ENCODE data around the gene SEMA3C.

Gene SEMA3C

DNA sequence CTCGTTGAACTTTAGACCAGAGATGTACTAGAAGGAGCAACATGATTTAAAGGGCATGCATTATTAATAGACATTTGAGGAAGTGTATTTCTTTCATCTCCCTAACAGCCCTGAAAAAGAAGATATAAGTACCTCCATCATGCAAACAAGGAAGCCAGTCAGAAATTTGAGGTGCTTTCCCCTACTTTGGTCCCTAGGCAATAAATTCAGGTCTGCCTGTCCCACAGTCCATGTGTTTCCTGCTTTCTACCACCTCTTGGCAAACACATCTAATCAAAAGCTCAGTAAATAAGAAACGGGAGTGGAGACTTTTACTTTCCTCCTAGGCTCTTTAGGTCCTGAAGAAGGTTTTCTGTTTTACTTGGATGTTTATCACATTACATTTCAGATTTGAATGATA, 5.2 kb upstream of the SEMA3C start:
- DNase-seq, result no peak

- no peak for DNase-seq
These were observed 4.4 kb upstream of the SEMA3C start for GRCh38 chr7:80923211-80923612.

DNA sequence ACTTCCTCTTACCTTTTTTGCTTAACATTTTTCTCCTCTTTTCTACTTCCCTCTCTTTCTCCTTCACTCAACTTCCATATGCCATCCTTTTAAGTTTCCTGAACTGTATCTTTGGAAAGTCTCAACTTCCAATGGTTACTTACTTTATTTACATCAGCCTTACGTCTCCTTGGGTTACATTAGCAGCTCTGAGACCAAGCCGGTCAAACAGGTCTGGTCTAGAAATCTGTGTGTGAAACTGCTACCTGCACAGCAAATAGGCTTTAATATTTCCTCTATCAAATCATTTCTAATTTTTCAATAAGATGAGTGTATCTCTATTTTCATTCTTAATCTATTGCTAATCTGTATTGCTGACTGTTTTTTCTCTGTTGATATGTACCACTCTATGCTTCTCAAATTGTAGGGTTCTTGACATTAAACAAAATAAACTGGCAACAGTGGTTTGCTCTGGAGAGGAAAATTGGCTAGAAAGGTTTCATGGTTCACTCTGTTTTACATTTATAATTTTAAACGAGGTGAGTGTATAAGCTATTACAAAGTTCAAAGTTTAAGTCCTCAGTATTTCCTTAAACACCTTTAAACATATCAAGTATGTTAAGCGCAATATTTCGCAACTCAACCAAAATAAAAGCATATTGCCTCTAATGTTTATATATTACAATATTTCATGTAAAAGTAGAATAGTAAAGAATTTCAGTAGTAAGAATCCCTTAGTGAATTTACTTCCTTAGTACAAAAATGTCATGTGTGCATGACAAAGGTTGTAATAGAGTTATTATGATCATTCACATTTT, 3.6 kb upstream of the SEMA3C start:
- DNase-seq, result no peak

- DNase-seq, result no peak
These were observed 2.3 kb upstream of the SEMA3C start for GRCh38 chr7:80921130-80921529.

DNA sequence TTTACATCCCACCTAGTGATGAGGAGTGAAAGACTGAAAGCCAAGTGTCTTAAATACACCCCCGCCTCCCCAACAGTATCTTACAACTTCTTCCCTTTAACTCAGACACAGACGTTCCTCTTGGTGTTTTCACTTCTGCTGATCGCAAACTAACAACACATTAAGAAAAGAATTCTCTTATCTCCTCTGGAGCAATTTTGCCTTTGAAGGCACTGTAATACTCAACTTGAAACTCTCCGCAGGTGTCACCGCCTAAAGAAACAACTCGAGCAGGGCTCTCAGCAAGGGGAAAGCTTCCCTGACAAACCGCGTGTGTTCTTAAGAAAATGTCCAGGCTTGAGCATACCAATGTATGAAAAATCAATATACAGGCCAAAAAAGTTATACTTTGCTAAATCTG, 452 bp downstream of the SEMA3C start:
- no peak for DNase-seq

GRCh38 chr7:80916770-80917741, 1.8 kb downstream of the SEMA3C start:
- DNase-seq, result no peak

DNA sequence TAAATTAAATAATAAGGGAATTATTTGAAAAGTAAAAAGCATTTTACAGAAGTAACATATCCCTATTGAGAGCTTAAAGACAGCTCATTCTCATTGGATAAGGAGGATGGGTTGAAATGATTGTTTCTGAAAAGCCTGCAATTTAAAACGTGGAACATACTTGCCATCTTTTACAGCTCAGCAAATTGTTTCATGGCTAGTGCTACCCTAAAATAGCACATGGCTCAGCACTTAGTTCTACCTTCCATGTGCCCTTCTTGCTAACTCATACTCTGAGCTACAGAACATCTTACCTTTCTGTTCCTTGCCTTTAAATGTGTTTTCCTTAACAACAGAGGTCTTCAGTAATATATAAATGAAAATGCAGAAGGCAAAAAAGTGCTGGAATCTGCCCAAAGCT, 8.6 kb downstream of the SEMA3C start:
- DNase-seq, result no peak

- DNase-seq, result no peak
These were observed 10.5 kb downstream of the SEMA3C start for GRCh38 chr7:80908360-80908797.

- no peak for DNase-seq
These were observed 11.2 kb downstream of the SEMA3C start for GRCh38 chr7:80907612-80908011.

- DNase-seq, result no peak
These were observed 11.7 kb downstream of the SEMA3C start for GRCh38 chr7:80907141-80907601.

DNA sequence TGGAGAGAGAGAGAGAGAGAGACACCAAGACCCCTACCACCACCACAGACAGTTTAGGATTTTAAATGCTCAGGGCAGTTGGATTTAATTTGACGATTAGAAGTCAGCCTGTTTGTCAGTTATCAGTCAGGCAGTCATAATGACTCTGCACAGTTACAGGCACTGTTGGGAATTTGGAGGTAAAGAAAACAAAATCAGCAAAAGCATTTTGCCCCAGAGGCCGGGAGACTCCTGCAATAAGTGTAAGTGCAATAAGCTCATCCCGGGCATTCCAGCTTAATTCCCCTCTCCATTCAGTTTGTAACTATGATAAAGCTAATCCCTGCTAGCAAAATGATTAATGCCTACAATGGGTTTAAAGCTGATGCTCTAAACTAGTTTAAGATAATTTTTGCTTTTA, 13.5 kb downstream of the SEMA3C start:
- DNase-seq, result no peak

GRCh38 chr7:80902716-80903308, 16.0 kb downstream of the SEMA3C start:
- no peak for DNase-seq

DNA sequence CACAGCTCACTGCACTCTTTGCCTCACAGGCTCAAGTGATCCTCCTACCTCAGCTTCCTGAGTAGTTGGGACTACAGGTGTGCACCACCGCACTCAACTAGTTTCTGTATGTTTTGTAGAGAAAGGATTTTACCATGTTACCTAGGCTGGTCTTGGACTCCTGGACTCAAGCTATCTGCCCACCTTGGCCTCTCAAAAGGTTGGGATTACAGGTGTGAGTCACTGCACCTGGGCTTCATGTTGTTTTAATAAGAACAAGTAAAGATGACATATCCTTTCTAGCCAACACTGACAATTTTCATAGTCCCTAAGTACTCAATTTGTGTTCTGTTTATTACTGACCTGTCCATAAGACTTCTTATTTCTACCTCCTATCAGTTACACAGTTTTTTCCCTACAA, 16.8 kb downstream of the SEMA3C start:
- no peak for DNase-seq

DNA sequence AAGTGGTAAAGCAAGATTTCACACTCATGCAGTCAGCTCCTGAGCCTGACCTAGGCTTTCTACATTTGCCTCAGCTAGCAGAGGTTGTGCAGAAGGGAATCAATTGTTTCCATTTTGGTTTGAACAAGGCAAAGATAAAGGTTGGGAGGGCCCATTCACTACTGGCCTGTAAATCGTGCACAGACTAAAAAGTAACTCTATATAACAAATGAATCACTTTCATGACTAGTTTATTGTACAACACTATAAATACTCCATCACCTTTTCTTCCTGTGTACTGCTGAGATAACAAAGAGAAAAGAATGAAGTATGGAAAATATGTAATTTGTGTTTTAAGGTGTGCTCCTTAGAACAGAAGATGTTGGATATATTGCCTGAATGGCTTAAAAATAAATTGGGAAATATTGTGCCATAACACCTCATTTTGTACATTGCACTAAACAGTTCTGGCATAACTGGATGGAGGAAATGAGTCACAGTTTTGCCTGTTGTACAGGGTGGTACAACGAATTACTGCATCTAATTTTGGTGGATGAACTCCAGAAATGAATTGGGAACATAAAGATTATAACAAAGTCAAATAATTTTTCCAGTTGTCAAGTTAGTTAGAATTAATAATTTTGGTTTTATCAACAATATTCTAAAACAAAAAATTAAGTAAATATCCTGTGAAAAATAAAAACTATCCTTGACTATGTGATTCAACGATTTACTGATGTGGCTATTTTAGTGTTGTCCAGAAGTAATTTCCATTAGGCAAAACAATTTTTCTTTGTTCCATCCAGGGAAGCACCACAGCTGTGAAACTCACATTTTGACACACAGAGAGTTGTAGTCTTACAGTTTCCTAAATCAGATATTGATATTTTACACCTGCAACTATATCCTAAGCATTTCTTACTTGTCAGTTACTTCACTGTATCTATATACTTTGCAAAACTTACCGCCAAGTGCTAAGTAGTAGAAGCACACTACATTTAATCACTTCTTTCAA, 18.0 kb downstream of the SEMA3C start:
- DNase-seq, result no peak

GRCh38 chr7:80896906-80897598, 21.8 kb downstream of the SEMA3C start:
- no peak for DNase-seq

DNA sequence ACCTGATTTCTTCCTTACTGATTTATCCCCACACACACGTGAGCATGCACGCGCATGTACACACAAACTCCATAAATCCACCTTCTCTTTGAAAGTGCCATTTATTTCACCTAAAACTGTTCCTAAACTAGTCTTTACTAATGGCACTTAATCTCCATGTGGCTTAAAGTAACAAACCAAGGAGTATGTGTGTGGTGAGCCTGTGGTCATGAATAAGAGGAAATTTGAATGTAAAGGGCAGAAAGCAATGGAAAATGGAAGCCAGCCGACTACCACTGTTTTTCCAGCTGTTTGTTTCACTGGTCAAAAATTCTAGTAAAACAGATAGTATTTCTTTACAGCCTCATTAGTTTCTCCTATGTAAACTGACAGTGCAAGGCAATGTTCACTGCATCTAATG, 23.8 kb downstream of the SEMA3C start:
- DNase-seq, result no peak

DNA sequence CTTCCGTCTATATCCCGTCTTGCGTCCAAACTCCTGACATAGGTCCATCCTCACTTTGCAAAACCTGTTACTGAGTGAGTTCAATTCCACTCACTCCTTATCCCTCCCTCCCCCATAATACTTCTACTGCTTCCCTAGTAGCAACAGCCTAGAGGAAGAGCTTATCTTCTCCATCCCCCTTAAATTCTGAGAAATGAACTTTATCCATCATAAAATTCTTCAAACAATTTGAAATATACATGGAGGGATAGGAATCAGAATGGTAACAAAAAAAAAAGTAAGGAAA, 27.6 kb downstream of the SEMA3C start:
- no peak for DNase-seq

GRCh38 chr7:80890426-80891258, 28.2 kb downstream of the SEMA3C start:
- DNase-seq, result no peak

GRCh38 chr7:80889525-80889924, 29.3 kb downstream of the SEMA3C start:
- DNase-seq, result no peak

DNA sequence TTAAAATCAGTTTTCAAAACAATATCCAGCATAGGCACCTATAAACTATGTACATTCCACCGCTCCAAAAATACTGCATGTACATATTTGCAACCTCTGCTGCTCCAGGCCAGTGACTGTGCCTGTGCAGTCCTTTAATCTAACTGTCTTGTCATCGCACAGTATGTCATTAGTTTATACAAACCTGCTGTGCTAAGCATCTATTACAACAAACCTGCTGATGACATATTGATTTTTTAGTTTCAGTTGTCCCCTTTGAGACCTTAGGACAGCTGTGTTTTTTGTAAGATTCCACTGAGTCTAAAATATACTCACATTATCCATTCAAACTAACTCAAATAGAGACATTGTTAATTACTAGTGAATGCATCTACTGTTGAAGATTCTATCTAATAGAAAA, 33.1 kb downstream of the SEMA3C start:
- no peak for DNase-seq

All from SIG-M5 (cell line).